ENCODE results near the gene MTURN.

- TF ChIP-seq POLR2AphosphoS5 (IDR thresholded peaks at IDR 0.05; ENCODE audit: borderline replicate concordance, low read depth, low read length) = no peak
- TF ChIP-seq EZH2 (IDR thresholded peaks at IDR 0.05) = no peak
- no peak for TF ChIP-seq FOXP2 (optimal IDR thresholded peaks at IDR 0.05; ENCODE audit: control extremely low read depth, extremely low read length, insufficient read depth)
Observed at GRCh38 chr7:30170476-30171205, 35.9 kb downstream of the MTURN start.
